Peyer's patch (tissue), 4 donors: ENCODE measurements around the gene FRMD5.

Experiments used
- POLR2A ChIP-seq, 2 donors: fragments of 450-650 bp; IDR thresholded peaks; one replicate each; pipeline ENCODE4 v1.5.1; 2017; ENCODE audit warnings: antibody characterized with exemption in 2 of 2, mild to moderate bottlenecking in 2 of 2, moderate library complexity in 2 of 2
- TF ChIP-seq, protein P1 (sequence below), 6 experiments: fragments of 450-650 bp in 4 of 6; fragments of 200-600 bp in 2 of 6; sonication (generic) in 1 of 6; IDR thresholded peaks; one replicate each; pipeline ENCODE4 v1.5.1; 2017 to 2019; ENCODE audit warnings: antibody characterized with exemption in 6 of 6, mild to moderate bottlenecking in 3 of 6, moderate library complexity in 1 of 6

DNA sequence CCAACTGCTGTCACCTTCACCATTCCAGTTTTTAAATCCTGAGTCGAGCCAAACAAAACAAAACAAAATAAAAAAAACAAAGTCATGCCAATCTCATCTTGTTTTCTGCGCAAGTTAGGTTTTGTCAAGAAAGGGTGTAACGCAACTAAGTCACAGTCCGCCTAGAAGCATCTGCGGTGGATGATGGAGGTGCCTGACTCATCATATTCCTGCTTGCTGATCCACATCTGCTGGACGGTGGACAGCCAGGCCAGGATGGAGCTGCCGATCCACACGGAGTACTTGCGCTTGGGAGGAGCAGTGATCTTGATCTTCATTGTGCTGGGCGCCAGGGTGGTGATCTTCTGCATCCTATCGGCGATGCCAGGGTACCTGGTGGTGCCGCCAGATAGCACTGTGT, 206.2 kb downstream of the FRMD5 start:
- TF ChIP-seq, protein P1, sequence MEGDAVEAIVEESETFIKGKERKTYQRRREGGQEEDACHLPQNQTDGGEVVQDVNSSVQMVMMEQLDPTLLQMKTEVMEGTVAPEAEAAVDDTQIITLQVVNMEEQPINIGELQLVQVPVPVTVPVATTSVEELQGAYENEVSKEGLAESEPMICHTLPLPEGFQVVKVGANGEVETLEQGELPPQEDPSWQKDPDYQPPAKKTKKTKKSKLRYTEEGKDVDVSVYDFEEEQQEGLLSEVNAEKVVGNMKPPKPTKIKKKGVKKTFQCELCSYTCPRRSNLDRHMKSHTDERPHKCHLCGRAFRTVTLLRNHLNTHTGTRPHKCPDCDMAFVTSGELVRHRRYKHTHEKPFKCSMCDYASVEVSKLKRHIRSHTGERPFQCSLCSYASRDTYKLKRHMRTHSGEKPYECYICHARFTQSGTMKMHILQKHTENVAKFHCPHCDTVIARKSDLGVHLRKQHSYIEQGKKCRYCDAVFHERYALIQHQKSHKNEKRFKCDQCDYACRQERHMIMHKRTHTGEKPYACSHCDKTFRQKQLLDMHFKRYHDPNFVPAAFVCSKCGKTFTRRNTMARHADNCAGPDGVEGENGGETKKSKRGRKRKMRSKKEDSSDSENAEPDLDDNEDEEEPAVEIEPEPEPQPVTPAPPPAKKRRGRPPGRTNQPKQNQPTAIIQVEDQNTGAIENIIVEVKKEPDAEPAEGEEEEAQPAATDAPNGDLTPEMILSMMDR (IDR thresholded peaks at IDR 0.05): no peak
- no peak for TF ChIP-seq POLR2A (IDR thresholded peaks at IDR 0.05)
